ENCODE results near the gene BCAN.

BCAN gene

GRCh38 chr1:156598731-156599432, 43.0 kb upstream of the BCAN start:
- DNase-seq = no peak
- H3K27ac ChIP-seq (ENCODE audit: low read length, poor library complexity, severe bottlenecking) = no peak overlapping the region
- no peak overlapping the region for H3K9ac ChIP-seq (ENCODE audit: low read length)
- H2BK12ac ChIP-seq (ENCODE audit: low read length in 2 of 2) = no peak overlapping the region
- no peak overlapping the region for H3K4me3 ChIP-seq (ENCODE audit: insufficient read depth in 1 of 2, low read depth in 1 of 2, low read length in 2 of 2)
- no peak overlapping the region for H2AFZ ChIP-seq (ENCODE audit: low read depth, low read length)
- H2AK5ac ChIP-seq (ENCODE audit: low read length, severe bottlenecking) = no peak overlapping the region
- H2BK120ac ChIP-seq (ENCODE audit: low read depth, low read length) = no peak overlapping the region
- H4K8ac ChIP-seq (ENCODE audit: low read length) = no peak overlapping the region
- no peak overlapping the region for H3K18ac ChIP-seq (ENCODE audit: low read depth in 1 of 2, low read length in 2 of 2)
- WGBS = 100% methylated on average over 3 of the region's 4 CpGs
- no peak overlapping the region for H3K4me2 ChIP-seq (ENCODE audit: low read length, poor library complexity, severe bottlenecking)
- H4K91ac ChIP-seq (ENCODE audit: low read length) = no peak overlapping the region
- no peaks in the 10 kb centered on the region for H3K27me3 ChIP-seq (ENCODE audit: control insufficient read depth in 1 of 2, insufficient read depth in 1 of 2, low read length in 2 of 2)
- H2BK5ac ChIP-seq (ENCODE audit: low read depth, low read length, poor library complexity, severe bottlenecking) = no peak overlapping the region
- H3K14ac ChIP-seq (ENCODE audit: low read length in 2 of 2) = no peak overlapping the region
- H3K9me3 ChIP-seq (ENCODE audit: control insufficient read depth, low read length) = no peaks in the 10 kb centered on the region
- peaks cover 24% of the 10 kb centered on the region for H3K79me1 ChIP-seq (replicated peaks; ENCODE audit: low read length, poor library complexity, severe bottlenecking)
- H3K23ac ChIP-seq (ENCODE audit: low read length in 2 of 2) = no peak overlapping the region
- peaks cover 31 to 56% of the 10 kb centered on the region in 2 experiments for H3K36me3 ChIP-seq (ENCODE audit: control insufficient read depth in 1 of 2, insufficient read depth in 2 of 2, low read depth in 1 of 2, low read length in 2 of 2)
- no peak overlapping the region for H2BK15ac ChIP-seq (ENCODE audit: low read depth, poor library complexity, severe bottlenecking)
- no peak overlapping the region for H3K4ac ChIP-seq (ENCODE audit: low read depth in 1 of 2, low read length in 2 of 2)
- peaks cover 6% of the 10 kb centered on the region for H3K4me1 ChIP-seq (ENCODE audit: control insufficient read depth, insufficient read depth, low read depth, low read length)

GRCh38 chr1:156599811-156600210, 42.1 kb upstream of the BCAN start:
- H3K9me3 ChIP-seq (ENCODE audit: control insufficient read depth, low read length) = no peaks in the 10 kb centered on the region
- H2BK5ac ChIP-seq (ENCODE audit: low read depth, low read length, poor library complexity, severe bottlenecking) = no peak overlapping the region
- H3K18ac ChIP-seq (ENCODE audit: low read depth in 1 of 2, low read length in 2 of 2) = no peak overlapping the region
- H3K4me1 ChIP-seq (ENCODE audit: control insufficient read depth, insufficient read depth, low read depth, low read length) = peaks cover 6% of the 10 kb centered on the region
- no peak overlapping the region for H3K9ac ChIP-seq (ENCODE audit: low read length)
- H2BK15ac ChIP-seq (ENCODE audit: low read depth, poor library complexity, severe bottlenecking) = no peak overlapping the region
- no peak overlapping the region for H2BK120ac ChIP-seq (ENCODE audit: low read depth, low read length)
- H3K4ac ChIP-seq (ENCODE audit: low read depth in 1 of 2, low read length in 2 of 2) = no peak overlapping the region
- H4K91ac ChIP-seq (ENCODE audit: low read length) = no peak overlapping the region
- DNase-seq = peak; percentile 50
- H4K8ac ChIP-seq (ENCODE audit: low read length) = no peak overlapping the region
- H3K36me3 ChIP-seq (ENCODE audit: control insufficient read depth in 1 of 2, insufficient read depth in 2 of 2, low read depth in 1 of 2, low read length in 2 of 2) = peaks cover 26 to 47% of the 10 kb centered on the region in 2 experiments
- no peak overlapping the region for H3K27ac ChIP-seq (ENCODE audit: low read length, poor library complexity, severe bottlenecking)
- H3K14ac ChIP-seq (ENCODE audit: low read length in 2 of 2) = no peak overlapping the region
- no peak overlapping the region for H2AFZ ChIP-seq (ENCODE audit: low read depth, low read length)
- 93% methylated on average over 3 of the region's 3 CpGs for WGBS
- H3K79me1 ChIP-seq (replicated peaks; ENCODE audit: low read length, poor library complexity, severe bottlenecking) = peaks cover 24% of the 10 kb centered on the region
- H3K23ac ChIP-seq (ENCODE audit: low read length in 2 of 2) = no peak overlapping the region
- H3K4me3 ChIP-seq (ENCODE audit: insufficient read depth in 1 of 2, low read depth in 1 of 2, low read length in 2 of 2) = no peak overlapping the region
- H2AK5ac ChIP-seq (ENCODE audit: low read length, severe bottlenecking) = no peak overlapping the region
- no peak overlapping the region for H2BK12ac ChIP-seq (ENCODE audit: low read length in 2 of 2)
- no peaks in the 10 kb centered on the region for H3K27me3 ChIP-seq (ENCODE audit: control insufficient read depth in 1 of 2, insufficient read depth in 1 of 2, low read length in 2 of 2)
- no peak overlapping the region for H3K4me2 ChIP-seq (ENCODE audit: low read length, poor library complexity, severe bottlenecking)

GRCh38 chr1:156600733-156601121, 41.2 kb upstream of the BCAN start:
- Histone ChIP-seq H3K23ac (ENCODE audit: low read length in 2 of 2) (no peak overlapping the region), H3K14ac (ENCODE audit: low read length in 2 of 2) (no peak overlapping the region), H3K4me1 (ENCODE audit: control insufficient read depth, insufficient read depth, low read depth, low read length) (peaks cover 6% of the 10 kb centered on the region), H3K27me3 (ENCODE audit: control insufficient read depth in 1 of 2, insufficient read depth in 1 of 2, low read length in 2 of 2) (no peaks in the 10 kb centered on the region), H4K8ac (ENCODE audit: low read length) (peak overlapping the region; percentile 27), H2BK5ac (ENCODE audit: low read depth, low read length, poor library complexity, severe bottlenecking) (no peak overlapping the region), H2AFZ (ENCODE audit: low read depth, low read length) (peak overlapping the region; percentile 85), H3K27ac (ENCODE audit: low read length, poor library complexity, severe bottlenecking) (peak overlapping the region; percentile 54), H2BK12ac (ENCODE audit: low read length in 2 of 2) (no peak overlapping the region), H2BK120ac (ENCODE audit: low read depth, low read length) (no peak overlapping the region), H3K36me3 (ENCODE audit: control insufficient read depth in 1 of 2, insufficient read depth in 2 of 2, low read depth in 1 of 2, low read length in 2 of 2) (peaks cover 18 to 38% of the 10 kb centered on the region in 2 experiments), H2AK5ac (ENCODE audit: low read length, severe bottlenecking) (no peak overlapping the region), H3K9me3 (ENCODE audit: control insufficient read depth, low read length) (no peaks in the 10 kb centered on the region), H2BK15ac (ENCODE audit: low read depth, poor library complexity, severe bottlenecking) (no peak overlapping the region), H3K79me1 (replicated peaks; ENCODE audit: low read length, poor library complexity, severe bottlenecking) (peaks cover 24% of the 10 kb centered on the region), H3K4me3 (ENCODE audit: insufficient read depth in 1 of 2, low read depth in 1 of 2, low read length in 2 of 2) (peak overlapping the region; percentile 65 to 98), H3K18ac (ENCODE audit: low read depth in 1 of 2, low read length in 2 of 2) (no peak overlapping the region), H4K91ac (ENCODE audit: low read length) (no peak overlapping the region), H3K9ac (ENCODE audit: low read length) (peak overlapping the region; percentile 97), H3K4ac (ENCODE audit: low read depth in 1 of 2, low read length in 2 of 2) (peak overlapping the region; percentile 2 to 47), H3K4me2 (ENCODE audit: low read length, poor library complexity, severe bottlenecking) (peak overlapping the region; percentile 69)
- WGBS = 8% methylated on average over 13 of the region's 13 CpGs
- no peak for DNase-seq

GRCh38 chr1:156601122-156601830, 40.6 kb upstream of the BCAN start, which contains the start of gene GPATCH4:
Gene GPATCH4 (minus strand): TSS chr1:156601479.
- H2BK12ac ChIP-seq (ENCODE audit: low read length in 2 of 2) = no peak within 1 kb of the TSS
- H3K4me3 ChIP-seq (ENCODE audit: insufficient read depth in 1 of 2, low read depth in 1 of 2, low read length in 2 of 2) = peak within 1 kb of the TSS; percentile 65 to 98
- H2AFZ ChIP-seq (ENCODE audit: low read depth, low read length) = peak within 1 kb of the TSS; percentile 85
- peak within 1 kb of the TSS; percentile 2 to 74 for H3K4ac ChIP-seq (ENCODE audit: low read depth in 1 of 2, low read length in 2 of 2)
- peak; percentile 93 for DNase-seq
- H3K27ac ChIP-seq (ENCODE audit: low read length, poor library complexity, severe bottlenecking) = peak within 1 kb of the TSS; percentile 72
- peaks cover 6% of the 10 kb centered on the region for H3K4me1 ChIP-seq (ENCODE audit: control insufficient read depth, insufficient read depth, low read depth, low read length)
- H3K4me2 ChIP-seq (ENCODE audit: low read length, poor library complexity, severe bottlenecking) = peak within 1 kb of the TSS; percentile 69
- no peak within 1 kb of the TSS for H4K91ac ChIP-seq (ENCODE audit: low read length)
- H3K79me1 ChIP-seq (replicated peaks; ENCODE audit: low read length, poor library complexity, severe bottlenecking) = peaks cover 24% of the 10 kb centered on the region
- H2BK5ac ChIP-seq (ENCODE audit: low read depth, low read length, poor library complexity, severe bottlenecking) = no peak within 1 kb of the TSS
- H3K9ac ChIP-seq (ENCODE audit: low read length) = peak within 1 kb of the TSS; percentile 97
- H3K27me3 ChIP-seq (ENCODE audit: control insufficient read depth in 1 of 2, insufficient read depth in 1 of 2, low read length in 2 of 2) = no peaks in the 10 kb centered on the region
- H3K36me3 ChIP-seq (ENCODE audit: control insufficient read depth in 1 of 2, insufficient read depth in 2 of 2, low read depth in 1 of 2, low read length in 2 of 2) = peaks cover 12 to 32% of the 10 kb centered on the region in 2 experiments
- peak within 1 kb of the TSS; percentile 25 to 86 for H3K18ac ChIP-seq (ENCODE audit: low read depth in 1 of 2, low read length in 2 of 2)
- WGBS = under 1% methylated on average over 35 of the region's 35 CpGs
- H3K23ac ChIP-seq (ENCODE audit: low read length in 2 of 2) = no peak within 1 kb of the TSS
- H2BK15ac ChIP-seq (ENCODE audit: low read depth, poor library complexity, severe bottlenecking) = peak within 1 kb of the TSS; percentile 37
- peak within 1 kb of the TSS in 1 of 2 experiments; percentile 71 for H3K14ac ChIP-seq (ENCODE audit: low read length in 2 of 2)
- H4K8ac ChIP-seq (ENCODE audit: low read length) = peak within 1 kb of the TSS; percentile 35
- no peak within 1 kb of the TSS for H2BK120ac ChIP-seq (ENCODE audit: low read depth, low read length)
- peak within 1 kb of the TSS; percentile 31 for H2AK5ac ChIP-seq (ENCODE audit: low read length, severe bottlenecking)
- no peaks in the 10 kb centered on the region for H3K9me3 ChIP-seq (ENCODE audit: control insufficient read depth, low read length)
